Measurements from ENCODE around the gene ERC2. TPM values are rescaled to one million over a fixed set of nuclear protein-coding genes. Genes with fewer than 3 reads are reported as not detected.

Gene ERC2
- total and polyA plus RNA-seq, 2 of the 8 experiments (the other 6 are each of a cell fraction or from before 2014, with no cell fraction given) = 16.4 to 22.8 TPM

GRCh38 chr3:55541016-55541415 is 927.3 kb downstream of the ERC2 start (continued):
- no peak for TF ChIP-seq CHD7 (IDR thresholded peaks at IDR 0.05; ENCODE audit: insufficient replicate concordance, low read length)
- no peak for TF ChIP-seq HDAC6 (IDR thresholded peaks at IDR 0.05; ENCODE audit: low read depth, low read length)
- no peak for TF ChIP-seq USF2 (IDR thresholded peaks at IDR 0.05; ENCODE audit: low read length)
- no peak for TF ChIP-seq RBBP5 (IDR thresholded peaks at IDR 0.05; ENCODE audit: borderline replicate concordance, low read depth, low read length)
- no peak for TF ChIP-seq SIX5 (IDR thresholded peaks at IDR 0.05; ENCODE audit: low read depth, low read length)
- no peak for TF ChIP-seq RNF2 (IDR thresholded peaks at IDR 0.05; ENCODE audit: borderline replicate concordance, low read depth, low read length, missing control alignments, poor library complexity, severe bottlenecking)
- no peak for TF ChIP-seq JUN (IDR thresholded peaks at IDR 0.05; ENCODE audit: low read depth, low read length)
- no peak for TF ChIP-seq CHD2 (IDR thresholded peaks at IDR 0.05; ENCODE audit: low read length)

All from H1 (cell line).